ENCODE results near the gene ATP1A1. TPM values are rescaled to one million over a fixed set of nuclear protein-coding genes. Genes with fewer than 3 reads are reported as not detected.

Gene ATP1A1
- total RNA-seq, 2 experiments from 2014 or later: 74.4 to 186 TPM

- Histone ChIP-seq H3K4me3 (ENCODE audit: low read depth, low read length, poor library complexity, severe bottlenecking) (no peak overlapping the region), H3K4me2 (ENCODE audit: low read length) (no peak overlapping the region), H3K36me3 (ENCODE audit: insufficient read depth, low read length) (no peaks in the 10 kb centered on the region), H3K27ac (ENCODE audit: low read depth, low read length, poor library complexity, severe bottlenecking) (no peak overlapping the region), H3K9me2 (ENCODE audit: insufficient read depth, low read length) (no peaks in the 10 kb centered on the region), H3K4me1 (ENCODE audit: insufficient read depth, low read length, poor library complexity, severe bottlenecking) (no peaks in the 10 kb centered on the region), H3K79me2 (ENCODE audit: insufficient read depth, low read depth, low read length) (no peaks in the 10 kb centered on the region), H3K9me3 (ENCODE audit: low read length) (no peaks in the 10 kb centered on the region), H4K20me1 (ENCODE audit: insufficient read depth, low read length) (no peaks in the 10 kb centered on the region), H2AFZ (ENCODE audit: low read length) (no peak overlapping the region)
- CTCF ChIA-PET (ENCODE audit: unreplicated experiment): no interaction called here
- BruUV-seq (replicated peaks): no TSS peak
- intact Hi-C loops (cut with micrococcal nuclease; ENCODE audit: unreplicated experiment): no loop called here
- no peak for DNase-seq (ENCODE audit: low spot score)
- POLR2A ChIA-PET: interaction anchor here (0.5 kb wide), 1 partner anchor 9 kb away, joined by 3 read pairs; no protein-coding TSS in a partner anchor
- no peak for TF ChIP-seq EZH2phosphoT487 (IDR thresholded peaks at IDR 0.05; ENCODE audit: borderline replicate concordance, low read depth, low read length)
- no peak for TF ChIP-seq CTCF (conservative IDR thresholded peaks at IDR 0.05; ENCODE audit: low read length)
Measured at GRCh38 chr1:116453481-116453880, 80.4 kb downstream of the ATP1A1 start.

- CTCF ChIA-PET (ENCODE audit: unreplicated experiment): no interaction called here
- H3K4me2 ChIP-seq (ENCODE audit: low read length): no peak overlapping the region
- BruUV-seq (replicated peaks): no TSS peak
Measured at GRCh38 chr1:116453906-116454305, 80.9 kb downstream of the ATP1A1 start.

More at GRCh38 chr1:116453906-116454305, 80.9 kb downstream of the ATP1A1 start:
- Histone ChIP-seq H3K9me3 (ENCODE audit: low read length) (no peaks in the 10 kb centered on the region), H3K27ac (ENCODE audit: low read depth, low read length, poor library complexity, severe bottlenecking) (no peak overlapping the region), H3K9me2 (ENCODE audit: insufficient read depth, low read length) (no peaks in the 10 kb centered on the region), H4K20me1 (ENCODE audit: insufficient read depth, low read length) (no peaks in the 10 kb centered on the region), H3K79me2 (ENCODE audit: insufficient read depth, low read depth, low read length) (no peaks in the 10 kb centered on the region), H3K36me3 (ENCODE audit: insufficient read depth, low read length) (no peaks in the 10 kb centered on the region), H3K4me1 (ENCODE audit: insufficient read depth, low read length, poor library complexity, severe bottlenecking) (no peaks in the 10 kb centered on the region), H2AFZ (ENCODE audit: low read length) (no peak overlapping the region), H3K4me3 (ENCODE audit: low read depth, low read length, poor library complexity, severe bottlenecking) (no peak overlapping the region)
- POLR2A ChIA-PET: interaction anchor here (0.5 kb wide), 1 partner anchor 8 kb away, joined by 3 read pairs; no protein-coding TSS in a partner anchor
- no peak for DNase-seq (ENCODE audit: low spot score)
- intact Hi-C loops (cut with micrococcal nuclease; ENCODE audit: unreplicated experiment): no loop called here
- TF ChIP-seq CTCF (conservative IDR thresholded peaks at IDR 0.05; ENCODE audit: low read length) (no peak), EZH2phosphoT487 (IDR thresholded peaks at IDR 0.05; ENCODE audit: borderline replicate concordance, low read depth, low read length) (no peak)

Small RNA genes lying within 50 kb of the gene (small RNA-seq; reads per million reads assigned to genes)
- not detected for gene RF00019
- gene RNU6-817P: not detected

Other genes starting within 250 kb of the ATP1A1 start
- gene CD58, start 197.8 kb downstream of the ATP1A1 start, total RNA-seq (2014; rRNA removed; shearing (Covaris generic)): not detected in 2 replicates
- 1.8 and 3.3 TPM in 2 replicates for gene CD58, start 197.8 kb downstream of the ATP1A1 start, total RNA-seq (2022)

Data from OCI-LY7 (cell line).